Body of pancreas (tissue), 4 donors: ENCODE measurements around the gene POC1A.

Experiments
- POLR2A ChIP-seq, 3 donors: fragments of 450-650 bp; IDR thresholded peaks; one replicate each; pipeline ENCODE4 v1.6.1; 2016; ENCODE audit warnings: antibody characterized with exemption in 3 of 3, mild to moderate bottlenecking in 2 of 3
- TF ChIP-seq, protein P1 (sequence below), 7 experiments: fragments of 450-650 bp in 4 of 7; fragments of 200-600 bp in 3 of 7; sonication (generic) in 3 of 7; IDR thresholded peaks; one replicate each; pipeline ENCODE4 v1.5.1; 2016 to 2019; ENCODE audit warnings: antibody characterized with exemption in 7 of 7

DNA sequence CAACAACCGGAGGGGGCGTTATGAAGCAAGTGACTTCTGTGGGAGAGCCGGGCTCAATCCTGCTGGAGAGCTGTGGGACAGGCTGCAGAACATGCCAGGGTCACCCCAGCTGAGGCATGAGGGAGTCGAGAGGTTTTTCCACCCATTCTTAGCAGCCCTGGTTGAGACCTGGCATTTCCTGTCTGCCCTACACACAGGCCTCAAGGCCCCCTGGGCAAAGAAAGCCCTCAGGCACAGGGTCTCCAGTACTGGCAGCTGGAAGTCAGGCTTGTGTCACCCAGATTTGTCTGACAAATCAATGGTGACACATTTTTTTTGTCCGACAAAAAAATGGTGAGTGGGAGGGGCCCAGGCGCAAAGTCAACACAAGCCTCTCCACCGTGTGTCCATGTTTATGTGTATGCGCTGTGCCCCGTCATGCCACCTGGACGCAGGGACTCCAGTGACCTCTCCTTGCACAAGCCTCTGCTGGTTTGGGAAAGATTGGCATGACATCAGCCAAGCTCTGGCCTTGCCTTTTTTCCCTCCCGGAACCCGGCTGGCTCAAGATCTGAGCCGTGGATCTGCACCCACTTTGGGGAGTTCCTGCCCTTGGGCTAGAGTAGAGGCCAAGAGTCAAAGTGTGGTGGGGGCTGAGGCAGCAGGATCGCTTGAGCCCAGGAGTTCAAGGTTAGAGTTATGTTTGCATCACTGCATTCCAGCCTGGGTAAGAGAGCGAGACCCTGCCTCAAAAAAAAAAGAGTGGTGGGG lies 22.9 kb upstream of the POC1A start:
- TF ChIP-seq, protein P1, sequence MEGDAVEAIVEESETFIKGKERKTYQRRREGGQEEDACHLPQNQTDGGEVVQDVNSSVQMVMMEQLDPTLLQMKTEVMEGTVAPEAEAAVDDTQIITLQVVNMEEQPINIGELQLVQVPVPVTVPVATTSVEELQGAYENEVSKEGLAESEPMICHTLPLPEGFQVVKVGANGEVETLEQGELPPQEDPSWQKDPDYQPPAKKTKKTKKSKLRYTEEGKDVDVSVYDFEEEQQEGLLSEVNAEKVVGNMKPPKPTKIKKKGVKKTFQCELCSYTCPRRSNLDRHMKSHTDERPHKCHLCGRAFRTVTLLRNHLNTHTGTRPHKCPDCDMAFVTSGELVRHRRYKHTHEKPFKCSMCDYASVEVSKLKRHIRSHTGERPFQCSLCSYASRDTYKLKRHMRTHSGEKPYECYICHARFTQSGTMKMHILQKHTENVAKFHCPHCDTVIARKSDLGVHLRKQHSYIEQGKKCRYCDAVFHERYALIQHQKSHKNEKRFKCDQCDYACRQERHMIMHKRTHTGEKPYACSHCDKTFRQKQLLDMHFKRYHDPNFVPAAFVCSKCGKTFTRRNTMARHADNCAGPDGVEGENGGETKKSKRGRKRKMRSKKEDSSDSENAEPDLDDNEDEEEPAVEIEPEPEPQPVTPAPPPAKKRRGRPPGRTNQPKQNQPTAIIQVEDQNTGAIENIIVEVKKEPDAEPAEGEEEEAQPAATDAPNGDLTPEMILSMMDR (IDR thresholded peaks at IDR 0.05): no peak
- no peak for TF ChIP-seq POLR2A (IDR thresholded peaks at IDR 0.05)
